GM12874 (cell line): ENCODE data around the gene SCNN1A.

Experiments used
- TF ChIP-seq, protein P1 (sequence below): IDR thresholded peaks from 2 replicates; pipeline ENCODE4 v1.5.1; 2011; ENCODE audit warnings: low read depth, mild to moderate bottlenecking, control low read depth, low read length, moderate library complexity; ENCODE audit not compliant: insufficient read depth

The SCNN1A gene

DNA sequence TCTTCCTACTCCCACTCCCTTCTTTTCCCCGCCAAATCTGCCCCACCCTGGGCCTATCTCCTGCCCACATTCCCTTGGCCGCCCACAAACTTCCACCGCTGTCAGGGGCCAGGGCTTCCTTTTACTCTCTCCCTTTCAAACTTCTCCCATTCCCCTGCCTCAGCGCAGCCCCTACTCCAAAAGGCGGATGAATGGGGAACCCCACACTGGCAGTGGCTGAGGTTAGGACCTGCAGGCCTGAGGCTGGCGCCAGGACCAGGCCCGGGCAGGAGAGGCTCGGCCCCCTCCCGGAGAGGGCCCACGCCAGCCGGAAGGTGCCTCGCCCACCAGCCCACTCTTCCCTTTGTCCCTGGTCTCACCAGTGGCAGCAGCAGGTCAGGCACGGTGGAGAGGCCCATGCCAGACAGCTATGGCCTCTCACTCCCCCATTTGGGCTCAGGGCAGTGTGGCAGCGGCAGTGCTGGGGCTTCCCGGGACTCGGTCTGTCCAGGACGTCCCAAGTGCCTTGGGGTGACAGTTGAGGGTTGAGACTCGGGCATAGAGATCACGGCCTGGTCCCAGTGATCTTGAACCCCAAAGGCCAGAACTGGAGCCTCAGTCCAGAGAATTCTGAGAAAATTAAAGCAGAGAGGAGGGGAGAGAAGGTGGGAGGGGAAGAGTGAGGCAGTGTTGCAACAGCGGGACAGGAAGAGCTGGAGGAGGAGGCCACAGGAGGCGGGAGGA, 33.8 kb downstream of the SCNN1A start, which contains the start of gene TNFRSF1A:
Gene TNFRSF1A, minus strand, starts transcription at position 660 of the 723 bp plus-strand sequence. Its CDS starts 262 bp downstream, at position 398.
- TF ChIP-seq, protein P1, sequence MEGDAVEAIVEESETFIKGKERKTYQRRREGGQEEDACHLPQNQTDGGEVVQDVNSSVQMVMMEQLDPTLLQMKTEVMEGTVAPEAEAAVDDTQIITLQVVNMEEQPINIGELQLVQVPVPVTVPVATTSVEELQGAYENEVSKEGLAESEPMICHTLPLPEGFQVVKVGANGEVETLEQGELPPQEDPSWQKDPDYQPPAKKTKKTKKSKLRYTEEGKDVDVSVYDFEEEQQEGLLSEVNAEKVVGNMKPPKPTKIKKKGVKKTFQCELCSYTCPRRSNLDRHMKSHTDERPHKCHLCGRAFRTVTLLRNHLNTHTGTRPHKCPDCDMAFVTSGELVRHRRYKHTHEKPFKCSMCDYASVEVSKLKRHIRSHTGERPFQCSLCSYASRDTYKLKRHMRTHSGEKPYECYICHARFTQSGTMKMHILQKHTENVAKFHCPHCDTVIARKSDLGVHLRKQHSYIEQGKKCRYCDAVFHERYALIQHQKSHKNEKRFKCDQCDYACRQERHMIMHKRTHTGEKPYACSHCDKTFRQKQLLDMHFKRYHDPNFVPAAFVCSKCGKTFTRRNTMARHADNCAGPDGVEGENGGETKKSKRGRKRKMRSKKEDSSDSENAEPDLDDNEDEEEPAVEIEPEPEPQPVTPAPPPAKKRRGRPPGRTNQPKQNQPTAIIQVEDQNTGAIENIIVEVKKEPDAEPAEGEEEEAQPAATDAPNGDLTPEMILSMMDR = no peak

DNA sequence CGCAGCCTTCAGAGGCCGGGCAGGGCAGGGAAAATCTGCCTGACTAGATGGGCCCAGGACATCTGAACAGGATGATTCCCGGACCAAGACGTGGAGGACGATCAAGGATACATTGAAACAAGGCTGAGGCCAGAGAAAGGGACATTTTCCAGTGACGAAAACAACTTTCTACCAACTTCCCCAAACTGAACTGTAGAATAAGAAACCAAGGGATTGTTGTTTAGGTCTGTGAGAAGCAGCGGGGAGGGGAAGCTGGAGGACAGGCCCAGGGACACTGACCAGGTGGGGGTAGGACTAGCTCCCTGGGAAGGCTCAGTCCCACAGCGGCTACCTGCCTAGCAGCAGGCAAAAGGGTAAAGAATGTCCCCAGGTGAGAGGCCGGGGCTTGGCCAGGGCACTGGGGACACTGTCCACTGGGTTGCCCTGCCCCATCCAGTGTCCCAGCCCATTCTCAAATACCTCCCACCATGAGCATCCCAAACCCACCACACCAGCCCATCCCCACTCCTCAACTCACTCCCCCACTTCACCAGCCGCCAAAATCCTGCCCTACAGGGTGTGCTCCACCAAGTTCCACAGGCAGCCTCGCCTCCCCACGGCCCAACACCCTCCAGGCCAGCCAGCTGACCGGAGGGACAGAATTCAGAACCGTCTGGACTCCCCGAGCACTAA, 34.5 kb downstream of the SCNN1A start:
- TF ChIP-seq, protein P1 = no peak

DNA sequence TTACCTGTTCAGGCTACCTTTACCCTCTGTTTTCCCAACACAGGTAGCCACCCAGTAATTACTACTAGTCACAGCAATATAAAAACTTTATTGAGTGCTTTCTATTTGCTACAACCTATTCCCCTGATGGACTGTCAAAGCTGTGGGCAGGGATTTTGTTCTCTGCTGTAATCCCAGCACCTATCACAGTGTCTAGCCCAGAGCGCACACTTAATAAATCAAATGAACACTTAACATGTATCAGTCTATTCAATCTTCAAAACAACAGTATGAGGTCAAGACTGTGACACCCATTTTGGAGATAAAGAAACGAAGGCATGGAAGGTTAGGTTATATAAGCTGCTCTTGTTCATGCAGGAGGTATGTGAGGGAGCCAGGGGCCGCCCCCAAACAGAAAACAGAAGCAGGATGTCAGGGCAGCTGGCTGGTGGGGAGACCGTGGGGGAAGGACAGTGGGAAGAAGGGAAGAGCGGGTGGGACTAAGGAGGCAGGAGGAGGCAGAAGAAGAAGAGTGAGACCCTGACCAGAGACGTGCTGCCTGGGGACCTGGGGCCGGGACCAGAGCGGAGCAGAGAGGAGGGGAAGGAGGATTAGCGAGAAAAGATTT, 35.2 kb downstream of the SCNN1A start:
- TF ChIP-seq, protein P1 = no peak

DNA sequence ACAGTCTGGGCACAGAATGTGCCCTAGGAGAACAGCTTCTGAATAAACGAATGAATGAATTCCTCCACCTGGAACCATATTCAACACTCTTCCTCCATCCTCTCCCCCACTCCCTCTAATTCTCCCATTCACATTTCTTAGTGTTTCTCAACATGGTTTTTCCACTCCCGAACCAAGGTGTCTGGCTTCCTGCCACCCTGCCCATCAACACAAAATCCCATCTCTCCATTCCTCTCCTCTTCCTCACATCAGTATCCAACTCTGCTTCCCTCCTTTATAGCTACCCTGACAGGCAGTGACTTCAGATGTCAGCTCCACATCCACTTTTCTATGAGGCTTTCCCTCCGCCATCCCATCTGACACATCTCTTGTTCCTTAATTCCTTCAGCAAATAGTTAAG, 36.4 kb downstream of the SCNN1A start:
- TF ChIP-seq, protein P1 = no peak

DNA sequence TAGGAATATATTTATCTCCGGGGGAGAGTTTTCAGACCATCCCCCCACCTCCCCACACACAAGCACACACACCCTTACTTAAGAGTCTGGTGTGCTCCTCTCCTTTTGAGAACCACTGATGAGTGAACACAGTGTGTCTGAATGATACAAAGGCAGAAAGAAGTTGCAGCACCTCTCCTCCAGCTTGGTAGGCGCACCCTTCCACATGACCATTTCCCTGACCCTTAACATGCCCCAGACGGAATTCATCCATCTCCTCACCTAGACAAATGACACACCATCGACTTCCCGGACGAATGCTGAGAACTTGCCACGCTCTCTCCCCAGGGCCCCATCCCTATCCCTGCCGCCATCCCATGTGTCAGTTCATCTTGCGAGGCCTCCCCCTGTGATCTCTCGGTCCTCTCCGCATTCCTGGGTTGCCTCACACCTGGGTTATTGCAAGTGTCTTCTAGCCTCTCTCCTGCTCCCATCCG, 37.4 kb downstream of the SCNN1A start:
- TF ChIP-seq, protein P1 = no peak

DNA sequence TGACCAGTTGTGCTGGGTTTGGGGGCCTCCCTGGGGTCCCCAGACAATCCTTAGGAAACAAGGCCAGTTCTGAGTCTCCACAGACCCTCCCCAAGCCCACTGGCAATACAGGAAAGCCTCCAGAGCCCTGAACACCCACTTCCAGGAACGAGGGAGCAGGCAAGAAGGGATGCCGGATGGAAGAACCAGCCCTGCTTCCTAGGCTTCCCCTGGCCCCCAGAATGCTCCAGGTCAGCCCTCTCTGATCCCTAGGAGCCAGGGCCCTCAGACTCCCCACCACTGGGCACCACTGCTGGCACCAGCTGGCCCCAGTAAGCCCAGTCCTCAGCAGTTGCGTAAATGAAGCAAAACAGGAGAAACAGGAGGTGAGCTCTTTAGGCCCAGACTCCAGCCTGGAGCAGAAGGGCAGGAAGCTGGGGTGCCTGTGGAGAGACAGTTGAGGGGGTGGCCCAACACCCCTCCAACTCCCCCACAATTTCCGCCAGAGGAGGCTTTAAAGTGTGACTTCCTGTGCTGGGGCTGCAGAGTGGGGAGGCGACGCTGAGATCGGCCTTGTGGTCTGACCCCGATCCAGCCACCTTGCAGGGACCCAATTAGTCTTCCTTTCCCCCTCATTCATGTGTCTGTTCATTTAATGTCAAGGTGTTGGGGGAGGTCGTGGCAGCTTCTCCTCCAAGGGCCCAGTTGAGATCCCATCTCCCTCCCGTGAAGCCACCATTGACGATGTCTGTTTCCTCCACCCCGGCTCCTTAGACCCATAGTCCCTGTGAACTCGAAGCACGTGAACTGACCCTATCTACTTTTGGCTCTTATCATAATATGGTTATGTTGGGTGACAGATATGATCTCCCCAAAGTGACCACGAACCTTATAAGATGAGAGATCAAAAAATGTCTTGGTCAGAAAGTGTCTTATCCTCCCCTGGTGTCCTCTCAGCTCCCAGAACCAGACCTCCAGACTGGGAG, 38.2 kb downstream of the SCNN1A start:
- TF ChIP-seq, protein P1 = no peak
